PFSK-1 (cell line): ENCODE measurements around the gene TIGAR.

Experiments
- FOXP2 ChIP-seq: optimal IDR thresholded peaks from 2 replicates; pipeline ENCODE3; 2011; ENCODE audit warnings: borderline replicate concordance, control low read depth, inconsistent platforms; ENCODE audit not compliant: insufficient read depth; ENCODE audit errors: extremely low read length, extremely low read depth
- POLR2AphosphoS5 ChIP-seq: IDR thresholded peaks from 2 replicates; pipeline ENCODE4 v1.6.1; 2012; ENCODE audit warnings: low read depth, mild to moderate bottlenecking, control low read depth, low read length, moderate library complexity
- REST ChIP-seq, 2 experiments: IDR thresholded peaks; 2 replicates each; pipeline versions ENCODE4 v1.6.1 to v1.8.0; 2011 to 2012; ENCODE audit warnings: low read depth in 2 of 2, low read length in 2 of 2, control low read depth in 1 of 2, inconsistent platforms in 1 of 2, mild to moderate bottlenecking in 1 of 2, moderate library complexity in 1 of 2; ENCODE audit not compliant: insufficient read depth in 1 of 2
- SIN3A ChIP-seq: IDR thresholded peaks from 2 replicates; pipeline ENCODE4 v1.6.1; 2012; ENCODE audit warnings: mild to moderate bottlenecking, low read length, moderate library complexity, borderline replicate concordance; ENCODE audit not compliant: insufficient read depth
- TAF1 ChIP-seq: IDR thresholded peaks from 2 replicates; pipeline ENCODE4 v1.6.1; 2012; ENCODE audit warnings: low read length, control low read depth, borderline replicate concordance; ENCODE audit not compliant: insufficient read depth

TIGAR gene

GRCh38 chr12:4288296-4289131 is 32.5 kb upstream of the TIGAR start:
- TF ChIP-seq FOXP2 (no peak), REST (IDR thresholded peaks at IDR 0.05; ENCODE audit: insufficient read depth in 1 of 2, low read depth in 2 of 2, low read length in 2 of 2) (no peak), TAF1 (no peak), POLR2AphosphoS5 (no peak; the same call in 1 of the 2 replicates), SIN3A (no peak)

GRCh38 chr12:4289231-4289878 is 31.7 kb upstream of the TIGAR start:
- TF ChIP-seq POLR2AphosphoS5 (peak; percentile 41; the same call in 1 of the 2 replicates), TAF1 (no peak), SIN3A (no peak), REST (IDR thresholded peaks at IDR 0.05; ENCODE audit: insufficient read depth in 1 of 2, low read depth in 2 of 2, low read length in 2 of 2) (no peak)

GRCh38 chr12:4289998-4290790 is 30.8 kb upstream of the TIGAR start:
- TF ChIP-seq REST (IDR thresholded peaks at IDR 0.05; ENCODE audit: insufficient read depth in 1 of 2, low read depth in 2 of 2, low read length in 2 of 2) = no peak
- no peak for TF ChIP-seq FOXP2
- TF ChIP-seq POLR2AphosphoS5 = no peak
- TF ChIP-seq TAF1 = no peak
- no peak for TF ChIP-seq SIN3A

GRCh38 chr12:4292341-4293073 is 28.5 kb upstream of the TIGAR start:
- TF ChIP-seq REST (IDR thresholded peaks at IDR 0.05; ENCODE audit: insufficient read depth in 1 of 2, low read depth in 2 of 2, low read length in 2 of 2) (no peak), POLR2AphosphoS5 (0 out of 2 replicates have a peak, but pooled peaks have one; percentile 31)
